Measurements from ENCODE around the gene CTIF. TPM values are rescaled to one million over a fixed set of nuclear protein-coding genes. Genes with fewer than 3 reads are reported as not detected.

CTIF gene
- total and polyA plus RNA-seq, 2 donors (not counting 1 experiment from before 2014, with no cell fraction given) = 27.2 to 28.1 TPM

- no peak overlapping the region for H3K4me2 ChIP-seq (ENCODE audit: extremely low read depth, insufficient read depth, low read length)
- DNase-seq (ENCODE audit: low read depth in 2 of 2) = no peak
- no peak for TF ChIP-seq EZH2 (IDR thresholded peaks at IDR 0.05; ENCODE audit: low read length, missing control alignments)
- TF ChIP-seq CTCF (conservative IDR thresholded peaks at IDR 0.05 in 1 of 2, IDR thresholded peaks at IDR 0.05 in 1 of 2; ENCODE audit: low read depth in 1 of 2, low read length in 2 of 2) = no peak
Measured at GRCh38 chr18:48813321-48813720, 274.5 kb downstream of the CTIF start.

GRCh38 chr18:48813833-48814489, 275.1 kb downstream of the CTIF start:
- Histone ChIP-seq H2AFZ (ENCODE audit: low read length) (no peak overlapping the region), H3K27ac (ENCODE audit: insufficient read depth, low read length) (no peak overlapping the region)
- peak in 1 of 2 donors; percentile 21 for DNase-seq (ENCODE audit: low read depth in 2 of 2)

More at GRCh38 chr18:48813321-48813720, 274.5 kb downstream of the CTIF start:
- peaks cover 3% of the 10 kb centered on the region for H3K36me3 ChIP-seq (ENCODE audit: control insufficient read depth, insufficient read depth, low read length)
- no peak overlapping the region for H3K4me3 ChIP-seq (replicated peaks in 1 of 4; ENCODE audit: control extremely low read depth in 1 of 4, insufficient read depth in 1 of 4, low read depth in 3 of 4, low read length in 4 of 4)
- H3K9me3 ChIP-seq (ENCODE audit: control insufficient read depth, insufficient read depth, low read depth, low read length) = no peaks in the 10 kb centered on the region
- no peaks in the 10 kb centered on the region for H3K27me3 ChIP-seq (ENCODE audit: control insufficient read depth, insufficient read depth, low read length)
- no peaks in the 10 kb centered on the region for H3K4me1 ChIP-seq (ENCODE audit: control insufficient read depth, extremely low read depth, insufficient read depth, low read length)
- H3K27ac ChIP-seq (ENCODE audit: insufficient read depth, low read length) = no peak overlapping the region
- no peaks in the 10 kb centered on the region for H3K79me2 ChIP-seq (ENCODE audit: control insufficient read depth, insufficient read depth, low read length)
- no peak overlapping the region for H3K9ac ChIP-seq (ENCODE audit: insufficient read depth, low read length)
- no peaks in the 10 kb centered on the region for H4K20me1 ChIP-seq (ENCODE audit: control insufficient read depth, extremely low read depth, insufficient read depth, low read length)
- H2AFZ ChIP-seq (ENCODE audit: low read length) = no peak overlapping the region

More at GRCh38 chr18:48813833-48814489, 275.1 kb downstream of the CTIF start:
- H3K9ac ChIP-seq (ENCODE audit: insufficient read depth, low read length) = no peak overlapping the region
- no peaks in the 10 kb centered on the region for H3K9me3 ChIP-seq (ENCODE audit: control insufficient read depth, insufficient read depth, low read depth, low read length)
- no peaks in the 10 kb centered on the region for H4K20me1 ChIP-seq (ENCODE audit: control insufficient read depth, extremely low read depth, insufficient read depth, low read length)
- no peak overlapping the region for H3K4me2 ChIP-seq (ENCODE audit: extremely low read depth, insufficient read depth, low read length)
- H3K4me1 ChIP-seq (ENCODE audit: control insufficient read depth, extremely low read depth, insufficient read depth, low read length) = no peaks in the 10 kb centered on the region
- peaks cover 3% of the 10 kb centered on the region for H3K36me3 ChIP-seq (ENCODE audit: control insufficient read depth, insufficient read depth, low read length)
- TF ChIP-seq EZH2 (IDR thresholded peaks at IDR 0.05; ENCODE audit: low read length, missing control alignments) = no peak
- no peak for TF ChIP-seq CTCF (conservative IDR thresholded peaks at IDR 0.05 in 1 of 2, IDR thresholded peaks at IDR 0.05 in 1 of 2; ENCODE audit: low read depth in 1 of 2, low read length in 2 of 2)
- no peaks in the 10 kb centered on the region for H3K79me2 ChIP-seq (ENCODE audit: control insufficient read depth, insufficient read depth, low read length)
- H3K4me3 ChIP-seq (replicated peaks in 1 of 4; ENCODE audit: control extremely low read depth in 1 of 4, insufficient read depth in 1 of 4, low read depth in 3 of 4, low read length in 4 of 4) = no peak overlapping the region
- H3K27me3 ChIP-seq (ENCODE audit: control insufficient read depth, insufficient read depth, low read length) = no peaks in the 10 kb centered on the region
